SK-N-SH (cell line): Measurements from ENCODE around the gene RNF19B. TPM values are rescaled to one million over a fixed set of nuclear protein-coding genes. Genes with fewer than 3 reads are reported as not detected.

ENCODE experiments used
- CTCF ChIA-PET: fragments of 300-600, 350-600 bp; formaldehyde crosslinking; extraction: SDS; loops from one replicate; lab custom pipeline; 2021; lab: Yijun Ruan, JAX
- POLR2A ChIA-PET: fragments of 350-600 bp; sonication (Branson Sonifier 250); formaldehyde crosslinking; extraction: SDS; loops from one replicate; lab custom pipeline; 2020; ENCODE audit warnings: antibody characterized with exemption, inconsistent platforms; lab: Yijun Ruan, JAX
- DNase-seq: peaks from one replicate; pipeline ENCODE4 v3.0.0; 2012
- H2AFZ ChIP-seq: fragments of 200-600 bp; sonication (generic); 2 replicates; pipeline ENCODE4 v1.8.1; 2016; ENCODE audit warnings: antibody characterized with exemption, mild to moderate bottlenecking, low read depth
- H3F3A ChIP-seq: fragments of 200-600 bp; sonication (generic); replicated peaks from 2 replicates; pipeline ENCODE3; 2016; ENCODE audit warnings: antibody characterized with exemption, mild to moderate bottlenecking; ENCODE audit not compliant: insufficient read depth
- H3K27ac ChIP-seq, 2 experiments: fragments of 200-500 bp in 1 of 2; fragments of 200-600 bp in 1 of 2; sonication (Bioruptor generic) in 1 of 2; sonication (generic), shearing (Covaris generic) in 1 of 2; 2 replicates each; pipeline versions ENCODE4 v1.5.1 to v1.6.1; 2014 to 2016; ENCODE audit warnings: low read depth in 2 of 2, inconsistent platforms in 1 of 2, low read length in 1 of 2, mild to moderate bottlenecking in 1 of 2, mixed read lengths in 1 of 2
- H3K27me3 ChIP-seq: fragments of 200-600 bp; sonication (generic), shearing (Covaris generic); 2 replicates; pipeline ENCODE4 v1.6.1; 2016; ENCODE audit warnings: mixed run types; ENCODE audit not compliant: insufficient read depth
- H3K36me3 ChIP-seq, 2 experiments: fragments of 200-500 bp in 1 of 2; fragments of 200-600 bp in 1 of 2; sonication (Bioruptor generic) in 1 of 2; sonication (generic) in 1 of 2; replicated peaks in 1 of 2; 2 replicates each; pipeline versions ENCODE3 to v1.5.1; 2014 to 2016; ENCODE audit warnings: low read length in 1 of 2, mild to moderate bottlenecking in 1 of 2; ENCODE audit not compliant: insufficient read depth in 2 of 2, control insufficient read depth in 1 of 2
- H3K4me1 ChIP-seq, 2 experiments: fragments of 200-500 bp in 1 of 2; fragments of 200-600 bp in 1 of 2; sonication (Bioruptor generic) in 1 of 2; sonication (generic), shearing (Covaris generic) in 1 of 2; 2 replicates each; pipeline versions ENCODE4 v1.5.1 to v1.6.1; 2014 to 2016; ENCODE audit warnings: low read depth in 1 of 2, low read length in 1 of 2, mixed run types in 1 of 2; ENCODE audit not compliant: insufficient read depth in 2 of 2, control insufficient read depth in 1 of 2
- H3K4me2 ChIP-seq: fragments of 200-600 bp; sonication (generic), shearing (Covaris generic); 2 replicates; pipeline ENCODE4 v1.6.1; 2017; ENCODE audit warnings: mixed run types
- H3K4me3 ChIP-seq, 2 experiments: fragments of 200-500 bp in 1 of 2; fragments of 200-600 bp in 1 of 2; sonication (Bioruptor generic) in 1 of 2; sonication (generic), shearing (Covaris generic) in 1 of 2; 2 replicates each; pipeline versions ENCODE4 v1.5.1 to v1.8.1; 2014 to 2016; ENCODE audit warnings: low read depth in 2 of 2, inconsistent platforms in 1 of 2, low read length in 1 of 2, mild to moderate bottlenecking in 1 of 2, mixed read lengths in 1 of 2, moderate library complexity in 1 of 2
- H3K79me2 ChIP-seq: fragments of 200-600 bp; sonication (generic); 2 replicates; pipeline ENCODE4 v1.8.1; 2017; ENCODE audit warnings: mild to moderate bottlenecking; ENCODE audit not compliant: insufficient read depth
- H3K9ac ChIP-seq: fragments of 200-600 bp; sonication (generic); 2 replicates; pipeline ENCODE4 v1.6.1; 2017; ENCODE audit warnings: mixed run types
- H3K9me2 ChIP-seq: fragments of 200-600 bp; sonication (generic); 2 replicates; pipeline ENCODE4 v1.6.1; 2017; ENCODE audit warnings: mixed run types
- H3K9me3 ChIP-seq: fragments of 200-600 bp; sonication (generic); 2 replicates; pipeline ENCODE4 v1.6.1; 2017; ENCODE audit warnings: mixed run types, mild to moderate bottlenecking, moderate library complexity
- H4K20me1 ChIP-seq: fragments of 200-600 bp; sonication (generic); 2 replicates; pipeline ENCODE4 v1.6.1; 2017; ENCODE audit warnings: mild to moderate bottlenecking, mixed run types; ENCODE audit not compliant: insufficient read depth
- CHD2 ChIP-seq: fragments of 150-350 bp; IDR thresholded peaks from 2 replicates; pipeline ENCODE4 v1.6.1; 2018; ENCODE audit warnings: low read length; ENCODE audit not compliant: partially characterized antibody
- ELF1 ChIP-seq: IDR thresholded peaks from 2 replicates; pipeline ENCODE4 v1.4.0; 2012
- EP300 ChIP-seq, 2 experiments: IDR thresholded peaks; 2 replicates each; pipeline versions ENCODE4 v1.4.0 to v1.6.1; 2012; ENCODE audit warnings: borderline replicate concordance in 1 of 2, low read depth in 1 of 2, low read length in 1 of 2
- EZH2phosphoT487 ChIP-seq: fragments of 200-600 bp; sonication (generic); IDR thresholded peaks from 2 replicates; pipeline ENCODE4 v1.6.1; 2017; ENCODE audit warnings: low read depth, mixed run types, mild to moderate bottlenecking, antibody characterized with exemption, moderate library complexity, borderline replicate concordance
- FOXM1 ChIP-seq: IDR thresholded peaks from 2 replicates; pipeline ENCODE4 v1.4.0; 2012; ENCODE audit warnings: low read depth, mild to moderate bottlenecking
- GABPA ChIP-seq: IDR thresholded peaks from 2 replicates; pipeline ENCODE4 v1.4.0; 2012; ENCODE audit warnings: low read depth, mild to moderate bottlenecking
- MEF2A ChIP-seq: IDR thresholded peaks from 2 replicates; pipeline ENCODE4 v1.4.0; 2012; ENCODE audit warnings: low read depth, borderline replicate concordance
- NFIC ChIP-seq: IDR thresholded peaks from 2 replicates; pipeline ENCODE4 v1.4.0; 2012; ENCODE audit warnings: borderline replicate concordance
- NRF1 ChIP-seq: IDR thresholded peaks from 2 replicates; pipeline ENCODE4 v1.6.1; 2012; ENCODE audit warnings: low read depth, mild to moderate bottlenecking, low read length
- RFX5 ChIP-seq: IDR thresholded peaks from 2 replicates; pipeline ENCODE4 v1.6.1; 2012; ENCODE audit warnings: mild to moderate bottlenecking, improper control_type of control experiment, low read length
- SIN3A ChIP-seq: IDR thresholded peaks from 2 replicates; pipeline ENCODE4 v1.6.1; 2012; ENCODE audit warnings: low read depth, mild to moderate bottlenecking, low read length, moderate library complexity, borderline replicate concordance
- TCF12 ChIP-seq: IDR thresholded peaks from 2 replicates; pipeline ENCODE4 v1.4.0; 2012
- YY1 ChIP-seq: IDR thresholded peaks from 2 replicates; pipeline ENCODE4 v1.4.0; 2012; ENCODE audit warnings: low read depth, mild to moderate bottlenecking
- WGBS: methylation state at CpG from one replicate; pipeline ENCODE4 v1.1.6; 2017; ENCODE audit warnings: low lambda C conversion rate; 5-methylcytosine and 5-hydroxymethylcytosine counted together
- polyA plus RNA-seq, 3 experiments: library from polyadenylated mRNA; depleted of rRNA; stranded (reverse); fragments of >200 nt; gene quantifications; 2 replicates each; pipeline ENCODE4 v1.2.3, GENCODE V29; 2012
- TF ChIP-seq, protein P1 (sequence below): IDR thresholded peaks from 2 replicates; pipeline ENCODE4 v1.4.0; 2012; ENCODE audit warnings: low read depth, borderline replicate concordance
- TF ChIP-seq, protein P2 (sequence below): IDR thresholded peaks from 2 replicates; pipeline ENCODE4 v1.6.1; 2012; ENCODE audit warnings: mild to moderate bottlenecking, low read depth, low read length, moderate library complexity
- TF ChIP-seq, protein P3 (sequence below): fragments of 150-350 bp; IDR thresholded peaks from 2 replicates; pipeline ENCODE4 v1.6.1; 2016; ENCODE audit warnings: mild to moderate bottlenecking, low read depth, low read length
- TF ChIP-seq, protein P4 (sequence below): IDR thresholded peaks from 2 replicates; pipeline ENCODE4 v1.4.0; 2012; ENCODE audit warnings: low read depth, borderline replicate concordance
- TF ChIP-seq, protein P5 (sequence below): IDR thresholded peaks from 2 replicates; pipeline ENCODE4 v1.4.0; 2012; ENCODE audit warnings: low read depth

RNF19B gene
- polyA plus RNA-seq, 1 of the 3 experiments (the other 2 are of a cell fraction): 20.1 TPM

DNA sequence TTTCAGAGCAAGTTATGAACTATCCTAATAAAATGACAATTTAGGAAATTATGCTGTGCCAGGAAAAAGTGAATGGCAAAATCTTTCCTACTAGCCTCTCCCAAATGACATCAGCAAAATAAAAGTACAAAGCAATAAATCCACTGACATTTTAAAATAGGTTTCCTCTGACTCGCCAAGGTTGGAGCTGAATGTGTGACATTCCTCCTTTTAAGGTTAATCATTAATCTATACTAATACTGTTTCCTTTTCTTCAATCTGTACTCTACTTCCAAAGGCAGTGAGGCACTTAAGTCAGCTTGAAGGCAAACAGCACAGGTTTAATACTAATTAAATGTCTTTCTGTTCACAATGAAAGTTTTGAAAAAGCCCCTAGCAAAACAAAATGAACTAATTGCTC is 15.7 kb downstream of the RNF19B start (continued):
- no peak for TF ChIP-seq NRF1
- TF ChIP-seq GABPA: no peak
- TF ChIP-seq, protein P1, sequence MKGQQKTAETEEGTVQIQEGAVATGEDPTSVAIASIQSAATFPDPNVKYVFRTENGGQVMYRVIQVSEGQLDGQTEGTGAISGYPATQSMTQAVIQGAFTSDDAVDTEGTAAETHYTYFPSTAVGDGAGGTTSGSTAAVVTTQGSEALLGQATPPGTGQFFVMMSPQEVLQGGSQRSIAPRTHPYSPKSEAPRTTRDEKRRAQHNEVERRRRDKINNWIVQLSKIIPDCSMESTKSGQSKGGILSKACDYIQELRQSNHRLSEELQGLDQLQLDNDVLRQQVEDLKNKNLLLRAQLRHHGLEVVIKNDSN: no peak
- TF ChIP-seq, protein P2, sequence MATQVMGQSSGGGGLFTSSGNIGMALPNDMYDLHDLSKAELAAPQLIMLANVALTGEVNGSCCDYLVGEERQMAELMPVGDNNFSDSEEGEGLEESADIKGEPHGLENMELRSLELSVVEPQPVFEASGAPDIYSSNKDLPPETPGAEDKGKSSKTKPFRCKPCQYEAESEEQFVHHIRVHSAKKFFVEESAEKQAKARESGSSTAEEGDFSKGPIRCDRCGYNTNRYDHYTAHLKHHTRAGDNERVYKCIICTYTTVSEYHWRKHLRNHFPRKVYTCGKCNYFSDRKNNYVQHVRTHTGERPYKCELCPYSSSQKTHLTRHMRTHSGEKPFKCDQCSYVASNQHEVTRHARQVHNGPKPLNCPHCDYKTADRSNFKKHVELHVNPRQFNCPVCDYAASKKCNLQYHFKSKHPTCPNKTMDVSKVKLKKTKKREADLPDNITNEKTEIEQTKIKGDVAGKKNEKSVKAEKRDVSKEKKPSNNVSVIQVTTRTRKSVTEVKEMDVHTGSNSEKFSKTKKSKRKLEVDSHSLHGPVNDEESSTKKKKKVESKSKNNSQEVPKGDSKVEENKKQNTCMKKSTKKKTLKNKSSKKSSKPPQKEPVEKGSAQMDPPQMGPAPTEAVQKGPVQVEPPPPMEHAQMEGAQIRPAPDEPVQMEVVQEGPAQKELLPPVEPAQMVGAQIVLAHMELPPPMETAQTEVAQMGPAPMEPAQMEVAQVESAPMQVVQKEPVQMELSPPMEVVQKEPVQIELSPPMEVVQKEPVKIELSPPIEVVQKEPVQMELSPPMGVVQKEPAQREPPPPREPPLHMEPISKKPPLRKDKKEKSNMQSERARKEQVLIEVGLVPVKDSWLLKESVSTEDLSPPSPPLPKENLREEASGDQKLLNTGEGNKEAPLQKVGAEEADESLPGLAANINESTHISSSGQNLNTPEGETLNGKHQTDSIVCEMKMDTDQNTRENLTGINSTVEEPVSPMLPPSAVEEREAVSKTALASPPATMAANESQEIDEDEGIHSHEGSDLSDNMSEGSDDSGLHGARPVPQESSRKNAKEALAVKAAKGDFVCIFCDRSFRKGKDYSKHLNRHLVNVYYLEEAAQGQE: no peak

DNA sequence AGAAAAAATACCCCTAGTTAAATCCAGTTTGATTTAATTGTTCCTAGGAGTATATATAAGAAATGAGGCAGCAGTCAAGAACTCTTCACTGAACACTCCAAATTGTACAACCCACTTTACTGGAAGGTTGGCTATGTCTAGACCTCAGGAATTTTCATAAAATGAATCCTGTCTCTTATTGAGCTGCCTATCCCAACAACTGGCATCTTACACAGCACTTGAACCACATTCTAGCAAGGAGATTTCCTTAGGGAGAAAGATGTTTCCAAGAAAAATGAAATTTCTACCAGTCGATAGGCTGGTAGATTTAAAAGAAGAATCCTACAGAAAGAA is 16.3 kb downstream of the RNF19B start:
- CTCF ChIA-PET: interaction anchor here (0.7 to 2.6 kb wide), 3 partner anchors 8 to 16 kb away, joined by 3 to 9 read pairs (median 4); no protein-coding TSS in a partner anchor
- TF ChIP-seq RFX5 (no peak), MEF2A (no peak), SIN3A (no peak), FOXM1 (no peak), NRF1 (no peak), NFIC (no peak), EP300 (IDR thresholded peaks at IDR 0.05; ENCODE audit: borderline replicate concordance in 1 of 2, low read depth in 1 of 2, low read length in 1 of 2) (no peak), CHD2 (no peak), TCF12 (no peak), YY1 (no peak), EZH2phosphoT487 (no peak), ELF1 (no peak)
- TF ChIP-seq, protein P1: no peak
- TF ChIP-seq, protein P2: no peak
- TF ChIP-seq, protein P3, sequence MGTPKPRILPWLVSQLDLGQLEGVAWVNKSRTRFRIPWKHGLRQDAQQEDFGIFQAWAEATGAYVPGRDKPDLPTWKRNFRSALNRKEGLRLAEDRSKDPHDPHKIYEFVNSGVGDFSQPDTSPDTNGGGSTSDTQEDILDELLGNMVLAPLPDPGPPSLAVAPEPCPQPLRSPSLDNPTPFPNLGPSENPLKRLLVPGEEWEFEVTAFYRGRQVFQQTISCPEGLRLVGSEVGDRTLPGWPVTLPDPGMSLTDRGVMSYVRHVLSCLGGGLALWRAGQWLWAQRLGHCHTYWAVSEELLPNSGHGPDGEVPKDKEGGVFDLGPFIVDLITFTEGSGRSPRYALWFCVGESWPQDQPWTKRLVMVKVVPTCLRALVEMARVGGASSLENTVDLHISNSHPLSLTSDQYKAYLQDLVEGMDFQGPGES: no peak
- TF ChIP-seq, protein P4, sequence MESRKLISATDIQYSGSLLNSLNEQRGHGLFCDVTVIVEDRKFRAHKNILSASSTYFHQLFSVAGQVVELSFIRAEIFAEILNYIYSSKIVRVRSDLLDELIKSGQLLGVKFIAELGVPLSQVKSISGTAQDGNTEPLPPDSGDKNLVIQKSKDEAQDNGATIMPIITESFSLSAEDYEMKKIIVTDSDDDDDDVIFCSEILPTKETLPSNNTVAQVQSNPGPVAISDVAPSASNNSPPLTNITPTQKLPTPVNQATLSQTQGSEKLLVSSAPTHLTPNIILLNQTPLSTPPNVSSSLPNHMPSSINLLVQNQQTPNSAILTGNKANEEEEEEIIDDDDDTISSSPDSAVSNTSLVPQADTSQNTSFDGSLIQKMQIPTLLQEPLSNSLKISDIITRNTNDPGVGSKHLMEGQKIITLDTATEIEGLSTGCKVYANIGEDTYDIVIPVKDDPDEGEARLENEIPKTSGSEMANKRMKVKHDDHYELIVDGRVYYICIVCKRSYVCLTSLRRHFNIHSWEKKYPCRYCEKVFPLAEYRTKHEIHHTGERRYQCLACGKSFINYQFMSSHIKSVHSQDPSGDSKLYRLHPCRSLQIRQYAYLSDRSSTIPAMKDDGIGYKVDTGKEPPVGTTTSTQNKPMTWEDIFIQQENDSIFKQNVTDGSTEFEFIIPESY: no peak
- TF ChIP-seq, protein P5, sequence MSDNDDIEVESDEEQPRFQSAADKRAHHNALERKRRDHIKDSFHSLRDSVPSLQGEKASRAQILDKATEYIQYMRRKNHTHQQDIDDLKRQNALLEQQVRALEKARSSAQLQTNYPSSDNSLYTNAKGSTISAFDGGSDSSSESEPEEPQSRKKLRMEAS: no peak

More for the DNA sequence above, 16.3 kb downstream of the RNF19B start:
- Histone ChIP-seq H3K27ac (no peak overlapping the region), H3K36me3 (peaks cover 27 to 31% of the 10 kb centered on the region in 2 experiments), H3K27me3 (no peaks in the 10 kb centered on the region), H3K4me1 (peaks cover 2 to 3% of the 10 kb centered on the region in 2 experiments; a peak in 2 of 4 replicates), H3K9ac (no peak overlapping the region), H4K20me1 (peaks cover 14% of the 10 kb centered on the region), H2AFZ (no peak overlapping the region), H3K4me3 (no peak overlapping the region), H3K9me2 (no peaks in the 10 kb centered on the region), H3K79me2 (peaks cover 55% of the 10 kb centered on the region), H3K4me2 (no peak overlapping the region), H3K9me3 (no peaks in the 10 kb centered on the region), H3F3A (peaks cover 13% of the 10 kb centered on the region)
- no peak for DNase-seq
- WGBS: 100% methylated on average over 1 of the region's 1 CpG
- POLR2A ChIA-PET: no interaction called here
